Measurements from ENCODE around the gene B3GALT4.

DNA sequence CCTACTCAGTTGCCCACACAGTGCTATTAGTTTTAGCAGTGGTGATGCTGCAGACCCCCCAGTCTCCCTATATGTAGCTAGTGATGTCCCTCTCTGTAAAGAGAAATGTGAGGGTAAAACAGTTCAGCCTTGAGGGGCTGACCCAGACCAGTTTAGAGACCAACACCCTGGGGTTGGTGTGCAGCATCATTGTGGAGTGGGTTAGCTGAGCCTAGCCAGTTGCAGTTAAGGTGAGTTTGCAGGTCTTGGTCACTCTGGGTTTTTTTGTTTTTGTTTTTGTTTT lies 401 bp upstream of the B3GALT4 start:
- TF ChIP-seq, protein P1, sequence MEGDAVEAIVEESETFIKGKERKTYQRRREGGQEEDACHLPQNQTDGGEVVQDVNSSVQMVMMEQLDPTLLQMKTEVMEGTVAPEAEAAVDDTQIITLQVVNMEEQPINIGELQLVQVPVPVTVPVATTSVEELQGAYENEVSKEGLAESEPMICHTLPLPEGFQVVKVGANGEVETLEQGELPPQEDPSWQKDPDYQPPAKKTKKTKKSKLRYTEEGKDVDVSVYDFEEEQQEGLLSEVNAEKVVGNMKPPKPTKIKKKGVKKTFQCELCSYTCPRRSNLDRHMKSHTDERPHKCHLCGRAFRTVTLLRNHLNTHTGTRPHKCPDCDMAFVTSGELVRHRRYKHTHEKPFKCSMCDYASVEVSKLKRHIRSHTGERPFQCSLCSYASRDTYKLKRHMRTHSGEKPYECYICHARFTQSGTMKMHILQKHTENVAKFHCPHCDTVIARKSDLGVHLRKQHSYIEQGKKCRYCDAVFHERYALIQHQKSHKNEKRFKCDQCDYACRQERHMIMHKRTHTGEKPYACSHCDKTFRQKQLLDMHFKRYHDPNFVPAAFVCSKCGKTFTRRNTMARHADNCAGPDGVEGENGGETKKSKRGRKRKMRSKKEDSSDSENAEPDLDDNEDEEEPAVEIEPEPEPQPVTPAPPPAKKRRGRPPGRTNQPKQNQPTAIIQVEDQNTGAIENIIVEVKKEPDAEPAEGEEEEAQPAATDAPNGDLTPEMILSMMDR (conservative IDR thresholded peaks at IDR 0.05 in 1 of 2, IDR thresholded peaks at IDR 0.05 in 1 of 2; ENCODE audit: extremely low read depth in 1 of 2, insufficient read depth in 1 of 2, low read depth in 1 of 2, low read length in 2 of 2) = no peak
- no peak for TF ChIP-seq EZH2 (IDR thresholded peaks at IDR 0.05; ENCODE audit: borderline replicate concordance, low read length)

Data from mammary epithelial cell (primary cell).